GM12878 (cell line): Measurements from ENCODE around the gene ZNF483. TPM values are rescaled to one million over a fixed set of nuclear protein-coding genes. Genes with fewer than 3 reads are reported as not detected.

Experiments used
- ATAC-seq: fragments of 200-7000 bp; cut with Tn5 transposase; 3 replicates; pipeline ENCODE4 v1.9.1; 2020; ENCODE audit warnings: mild to moderate bottlenecking, moderate library complexity
- BruUV-seq: library from RNA; stranded (reverse); fragments of 400-500 nt; replicated peaks from 2 replicates; lab custom pipeline; 2021; lab: Mats Ljungman, UMichigan
- CTCF ChIA-PET: fragments of 300-600 bp; sonication (Branson Sonifier 250); formaldehyde crosslinking; extraction: SDS; loops from one replicate; lab custom pipeline; 2021; ENCODE audit warnings: inconsistent platforms; lab: Yijun Ruan, JAX
- POLR2A ChIA-PET: fragments of 350-600 bp; formaldehyde crosslinking; extraction: SDS; loops from one replicate; lab custom pipeline; 2021; ENCODE audit warnings: inconsistent platforms; lab: Charles Lee
- RAD21 ChIA-PET: fragments of 300-600 bp; sonication (Branson Sonifier 250); formaldehyde crosslinking; loops from one replicate; lab custom pipeline; 2023; ENCODE audit warnings: antibody characterized with exemption; ENCODE audit not compliant: unreplicated experiment; lab: Charles Lee
- SMC1A ChIA-PET: fragments of 300-600 bp; sonication (Branson Sonifier 250); formaldehyde crosslinking; loops from one replicate; lab custom pipeline; 2023; ENCODE audit not compliant: unreplicated experiment, uncharacterized antibody; lab: Charles Lee
- DNase-seq: peaks from one replicate; pipeline ENCODE4 v3.0.0-alpha.2; 2011; ENCODE audit warnings: low read depth, low spot score
- FAIRE-seq: peaks from 3 replicates; lab custom pipeline; 2011; peaks lifted over from hg19 to GRCh38; lab: Jason Lieb, UNC
- H2AFZ ChIP-seq: 2 replicates; pipeline ENCODE4 v1.6.0; 2011; ENCODE audit warnings: low read depth, low read length, control low read depth; ENCODE audit not compliant: control insufficient read depth
- H3K27ac ChIP-seq: 2 replicates; pipeline ENCODE4 v1.5.1; 2011; ENCODE audit warnings: control low read depth; ENCODE audit not compliant: control insufficient read depth, insufficient read depth
- H3K27me3 ChIP-seq, 2 experiments: replicated peaks in 1 of 2; 2 replicates each; pipeline versions ENCODE4 v1.6.0 to v1.6.1; 2011; ENCODE audit warnings: low read length in 1 of 2; ENCODE audit not compliant: control insufficient read depth in 2 of 2, insufficient read depth in 2 of 2
- H3K36me3 ChIP-seq, 2 experiments: 2 replicates each; pipeline ENCODE4 v1.5.1; 2011; ENCODE audit warnings: low read length in 1 of 2; ENCODE audit not compliant: control insufficient read depth in 2 of 2, insufficient read depth in 2 of 2
- H3K4me1 ChIP-seq: 2 replicates; pipeline ENCODE4 v1.6.1; 2011; ENCODE audit warnings: mild to moderate bottlenecking, low read length, moderate library complexity, mixed read lengths; ENCODE audit not compliant: control insufficient read depth, insufficient read depth
- H3K4me2 ChIP-seq: 2 replicates; pipeline ENCODE4 v1.6.0; 2011; ENCODE audit warnings: control low read depth; ENCODE audit not compliant: control insufficient read depth, insufficient read depth
- H3K4me3 ChIP-seq: fragments of 200-600 bp; sonication (generic); 2 replicates; pipeline ENCODE4 v1.5.1; 2016
- H3K79me2 ChIP-seq: 2 replicates; pipeline ENCODE4 v1.6.0; 2011; ENCODE audit warnings: low read length; ENCODE audit not compliant: control insufficient read depth, insufficient read depth
- H3K9ac ChIP-seq: 2 replicates; pipeline ENCODE4 v1.8.0; 2011; ENCODE audit warnings: low read length, control low read depth, mixed read lengths; ENCODE audit not compliant: control insufficient read depth, insufficient read depth
- H3K9me3 ChIP-seq: replicated peaks from 3 replicates; pipeline ENCODE4 v1.5.1; 2011; ENCODE audit warnings: mild to moderate bottlenecking, low read length; ENCODE audit not compliant: control insufficient read depth, insufficient read depth
- H4K20me1 ChIP-seq: 2 replicates; pipeline ENCODE4 v1.6.0; 2011; ENCODE audit not compliant: control insufficient read depth, insufficient read depth
- E2F4 ChIP-seq: IDR thresholded peaks from 2 replicates; pipeline ENCODE4 v1.6.1; 2012; ENCODE audit warnings: low read depth, low read length, improper control_type of control experiment
- ELK1 ChIP-seq: IDR thresholded peaks from 2 replicates; pipeline ENCODE4 v1.6.1; 2012; ENCODE audit warnings: low read depth, low read length, improper control_type of control experiment
- RAD21 ChIP-seq: IDR thresholded peaks from 2 replicates; pipeline ENCODE4 v1.6.1; 2011; ENCODE audit warnings: mild to moderate bottlenecking, low read depth, low read length, moderate library complexity; ENCODE audit not compliant: insufficient read depth
- RELB ChIP-seq: fragments of 450-650 bp; IDR thresholded peaks from 2 replicates; pipeline ENCODE4 v1.6.1; 2017; ENCODE audit warnings: low read depth, mild to moderate bottlenecking, moderate library complexity
- SRF ChIP-seq, 2 experiments: IDR thresholded peaks; 2 replicates each; pipeline ENCODE4 v1.6.1; 2011; ENCODE audit warnings: low read depth in 2 of 2, low read length in 2 of 2, mild to moderate bottlenecking in 1 of 2, moderate library complexity in 1 of 2
- in situ Hi-C: fragments of 300-500 bp; cut with MboI; formaldehyde crosslinking; loops from 9 replicates; pipeline ENCODE4 v1.14.3; 2018; ENCODE audit warnings: mixed read lengths
- intact Hi-C: fragments of 100-400 bp; cut with micrococcal nuclease; formaldehyde crosslinking; loops from one replicate; pipeline ENCODE4 v1.14.2; 2022; ENCODE audit not compliant: unreplicated experiment
- polyA plus RNA-seq, 11 experiments: library from polyadenylated mRNA; depleted of rRNA in 4 of 11; unstranded in 6 of 11; stranded (reverse) in 5 of 11; fragments of >200 nt; fragmentation: Nextera tagmentation in 4 of 11; fragmentation: Illumina TruSeq in 1 of 11; extraction: Ambion mirVana in 4 of 11; extraction: Trizol in 1 of 11; gene quantifications; 1 replicate in 1 of 11; 2 replicates in 10 of 11; pipeline versions ENCODE4 v1.2.1 to v1.2.3, GENCODE V29; 2011 to 2016; ENCODE audit warnings: inconsistent platforms in 2 of 11, missing spikeins in 2 of 11, low read depth in 1 of 11
- total RNA-seq, 4 experiments: library from RNA; depleted of rRNA in 3 of 4; stranded (reverse); fragments of >200 nt in 3 of 4; fragmentation: Illumina TruSeq in 1 of 4; extraction: Trizol in 1 of 4; gene quantifications; 2 replicates each; pipeline versions ENCODE4 v1.2.1 to v1.2.3, GENCODE V29; 2013 to 2021

Gene ZNF483
- total and polyA plus RNA-seq, 10 of the 15 experiments (the other 5 are each of a cell fraction or from before 2014, with no cell fraction given) = 0.03 to 0.76 (median 0.26) TPM; not detected in 1

GRCh38 chr9:111561165-111561719 lies 36.3 kb downstream of the ZNF483 start:
- ChIA-PET POLR2A (no interaction called here), SMC1A (no interaction called here), CTCF (interaction anchor here (0.8 kb wide), 1 partner anchor 9 kb away, joined by 3 read pairs; no protein-coding TSS in a partner anchor), RAD21 (no interaction called here)
- H3K36me3 ChIP-seq = no peaks in the 10 kb centered on the region
- no peak overlapping the region for H2AFZ ChIP-seq
- H3K4me2 ChIP-seq = no peak overlapping the region
- FAIRE-seq (no peak), ATAC-seq (no peak), DNase-seq (no peak)
- in situ Hi-C loops = no loop called here
- H3K79me2 ChIP-seq = no peaks in the 10 kb centered on the region
- no peaks in the 10 kb centered on the region for H3K4me1 ChIP-seq
- intact Hi-C loops = no loop called here
- H3K27ac ChIP-seq = no peak overlapping the region
- no peaks in the 10 kb centered on the region for H4K20me1 ChIP-seq
- H3K9me3 ChIP-seq = peaks cover 2% of the 10 kb centered on the region; the same call in 2 of the 3 replicates
- no peak overlapping the region for H3K9ac ChIP-seq
- BruUV-seq = no TSS peak
- TF ChIP-seq ELK1 (no peak), RELB (no peak), SRF (IDR thresholded peaks at IDR 0.05; ENCODE audit: low read depth in 2 of 2, low read length in 2 of 2) (no peak), E2F4 (no peak), RAD21 (no peak)
- no peak overlapping the region for H3K4me3 ChIP-seq
- H3K27me3 ChIP-seq = no peaks in the 10 kb centered on the region
